Osteocyte (in vitro differentiated cells): ENCODE data around the gene LGALS3BP. TPM values are rescaled to one million over a fixed set of nuclear protein-coding genes. Genes with fewer than 3 reads are reported as not detected.

Experiments used
- DNase-seq: peaks from one replicate; pipeline ENCODE4 v3.0.0; 2021; ENCODE audit warnings: mixed read lengths; ENCODE audit not compliant: unreplicated experiment; ENCODE audit errors: extremely low spot score
- H3K27ac Mint-ChIP-seq: one replicate; pipeline ENCODE4 v1.8.0; 2021; ENCODE audit warnings: mild to moderate bottlenecking, mixed read lengths; ENCODE audit not compliant: unreplicated experiment
- H3K27me3 Mint-ChIP-seq: one replicate; pipeline ENCODE4 v1.8.0; 2021; ENCODE audit warnings: mixed read lengths; ENCODE audit not compliant: unreplicated experiment
- H3K36me3 Mint-ChIP-seq: one replicate; pipeline ENCODE4 v1.8.0; 2021; ENCODE audit warnings: mixed read lengths; ENCODE audit not compliant: unreplicated experiment
- H3K4me1 Mint-ChIP-seq: one replicate; pipeline ENCODE4 v1.8.0; 2021; ENCODE audit warnings: mixed read lengths; ENCODE audit not compliant: unreplicated experiment
- H3K4me3 Mint-ChIP-seq: one replicate; pipeline ENCODE4 v1.8.0; 2021; ENCODE audit warnings: mild to moderate bottlenecking, moderate library complexity, mixed read lengths; ENCODE audit not compliant: unreplicated experiment
- H3K9me3 Mint-ChIP-seq: one replicate; pipeline ENCODE4 v1.8.0; 2021; ENCODE audit warnings: mixed read lengths; ENCODE audit not compliant: unreplicated experiment
- CTCF ChIP-seq: fragments of 200-600 bp; sonication (generic); IDR thresholded peaks from 2 replicates; pipeline ENCODE4 v1.5.0; 2021; ENCODE audit warnings: antibody characterized with exemption, mild to moderate bottlenecking, moderate library complexity
- total RNA-seq: library from RNA; stranded (reverse); gene quantifications from 2 replicates; pipeline ENCODE4 v1.2.1, GENCODE V29; 2021

Gene LGALS3BP
- total RNA-seq, 1 donor from 2014 or later: 439 TPM

- peak overlapping the region; percentile 27 for H3K27ac Mint-ChIP-seq
- H3K27me3 Mint-ChIP-seq: no peaks in the 10 kb centered on the region
- no peaks in the 10 kb centered on the region for H3K36me3 Mint-ChIP-seq
- no peak for DNase-seq
- peaks cover 75% of the 10 kb centered on the region for H3K4me1 Mint-ChIP-seq
- H3K9me3 Mint-ChIP-seq: no peaks in the 10 kb centered on the region
- no peak for TF ChIP-seq CTCF
- H3K4me3 Mint-ChIP-seq: no peak overlapping the region
These were observed 42.2 kb downstream of the LGALS3BP start for GRCh38 chr17:78937561-78937960.

- no peaks in the 10 kb centered on the region for H3K27me3 Mint-ChIP-seq
- H3K9me3 Mint-ChIP-seq: no peaks in the 10 kb centered on the region
- no peaks in the 10 kb centered on the region for H3K36me3 Mint-ChIP-seq
- peak overlapping the region; percentile 99 for H3K27ac Mint-ChIP-seq
- peaks cover 71% of the 10 kb centered on the region for H3K4me1 Mint-ChIP-seq
- peak; percentile 93 for DNase-seq
- TF ChIP-seq CTCF: no peak
- H3K4me3 Mint-ChIP-seq: peak overlapping the region; percentile 47
These were observed 44.1 kb downstream of the LGALS3BP start for GRCh38 chr17:78935419-78936323.

- peak overlapping the region; percentile 99 for H3K27ac Mint-ChIP-seq
- peak overlapping the region; percentile 48 for H3K4me3 Mint-ChIP-seq
- no peak for DNase-seq
- peaks cover 63% of the 10 kb centered on the region for H3K4me1 Mint-ChIP-seq
- no peaks in the 10 kb centered on the region for H3K36me3 Mint-ChIP-seq
- no peak for TF ChIP-seq CTCF
- no peaks in the 10 kb centered on the region for H3K27me3 Mint-ChIP-seq
- no peaks in the 10 kb centered on the region for H3K9me3 Mint-ChIP-seq
These were observed 44.9 kb downstream of the LGALS3BP start for GRCh38 chr17:78934681-78935418.

- Mint-ChIP-seq H3K27me3 (no peaks in the 10 kb centered on the region), H3K4me3 (peak overlapping the region; percentile 48)
These were observed 45.7 kb downstream of the LGALS3BP start for GRCh38 chr17:78933959-78934568.

More at GRCh38 chr17:78933959-78934568, 45.7 kb downstream of the LGALS3BP start:
- no peaks in the 10 kb centered on the region for H3K9me3 Mint-ChIP-seq
- peak overlapping the region; percentile 99 for H3K27ac Mint-ChIP-seq
- peaks cover 55% of the 10 kb centered on the region for H3K4me1 Mint-ChIP-seq
- H3K36me3 Mint-ChIP-seq: no peaks in the 10 kb centered on the region
- no peak for TF ChIP-seq CTCF
- DNase-seq: peak; percentile 97
